Left hindlimb (tissue), 1 donor: ENCODE results near the gene PRR5L.

ENCODE experiments used
- DNase-seq: peaks from one replicate; pipeline ENCODE4 v3.0.0-alpha.2; 2018

Gene PRR5L

GRCh38 chr11:36328966-36329673 is 33.0 kb downstream of the PRR5L start:
- DNase-seq, result no peak

GRCh38 chr11:36330411-36330810 is 34.3 kb downstream of the PRR5L start:
- no peak for DNase-seq

- DNase-seq, result no peak
Observed at GRCh38 chr11:36333468-36333867, 37.4 kb downstream of the PRR5L start.

GRCh38 chr11:36333897-36334296 is 37.8 kb downstream of the PRR5L start:
- DNase-seq, result no peak

- no peak for DNase-seq
Observed at GRCh38 chr11:36339888-36340287, 43.8 kb downstream of the PRR5L start.

- no peak for DNase-seq
Observed at GRCh38 chr11:36340897-36341296, 44.8 kb downstream of the PRR5L start.

GRCh38 chr11:36341915-36342314 is 45.8 kb downstream of the PRR5L start:
- no peak for DNase-seq

GRCh38 chr11:36342327-36342726 is 46.2 kb downstream of the PRR5L start:
- no peak for DNase-seq

GRCh38 chr11:36343436-36343835 is 47.3 kb downstream of the PRR5L start:
- no peak for DNase-seq

GRCh38 chr11:36345084-36345511 is 49.0 kb downstream of the PRR5L start:
- no peak for DNase-seq

- DNase-seq, result no peak
Observed at GRCh38 chr11:36345535-36346141, 49.5 kb downstream of the PRR5L start.

GRCh38 chr11:36346562-36347383 is 50.7 kb downstream of the PRR5L start:
- no peak for DNase-seq

GRCh38 chr11:36347384-36347906 is 51.4 kb downstream of the PRR5L start:
- DNase-seq, result no peak

- DNase-seq, result no peak
Observed at GRCh38 chr11:36349351-36350136, 53.5 kb downstream of the PRR5L start.

- no peak for DNase-seq
Observed at GRCh38 chr11:36350137-36350513, 54.0 kb downstream of the PRR5L start.

- no peak for DNase-seq
Observed at GRCh38 chr11:36352922-36353321, 56.8 kb downstream of the PRR5L start.

GRCh38 chr11:36354221-36355003 is 58.3 kb downstream of the PRR5L start:
- DNase-seq, result no peak

GRCh38 chr11:36356201-36356600 is 60.1 kb downstream of the PRR5L start:
- DNase-seq, result no peak

- no peak for DNase-seq
Observed at GRCh38 chr11:36357831-36358230, 61.7 kb downstream of the PRR5L start.

- no peak for DNase-seq
Observed at GRCh38 chr11:36358436-36358835, 62.3 kb downstream of the PRR5L start.

GRCh38 chr11:36360318-36360717 is 64.2 kb downstream of the PRR5L start:
- DNase-seq, result no peak

GRCh38 chr11:36360826-36361415 is 64.8 kb downstream of the PRR5L start:
- DNase-seq, result no peak
